Activated T-helper 9 cell treated with anti-CD3 and anti-CD28 coated beads, Interleukin-2, amount 50 U/mL, for 16 hours (primary cell): Measurements from ENCODE around the gene RNF183.
A peak's percentile ranks its signal among the peaks of the same experiment; 100 is the strongest.
"Not testable (repeated sequence)": the region's sequence is repeated elsewhere in the genome, so short reads cannot be mapped to it uniquely, and the experiment has no call there.

Experiments
- DNase-seq: peaks from one replicate; pipeline ENCODE4 v3.0.0-alpha.2; 2020; ENCODE audit warnings: low read depth

RNF183 gene

DNA sequence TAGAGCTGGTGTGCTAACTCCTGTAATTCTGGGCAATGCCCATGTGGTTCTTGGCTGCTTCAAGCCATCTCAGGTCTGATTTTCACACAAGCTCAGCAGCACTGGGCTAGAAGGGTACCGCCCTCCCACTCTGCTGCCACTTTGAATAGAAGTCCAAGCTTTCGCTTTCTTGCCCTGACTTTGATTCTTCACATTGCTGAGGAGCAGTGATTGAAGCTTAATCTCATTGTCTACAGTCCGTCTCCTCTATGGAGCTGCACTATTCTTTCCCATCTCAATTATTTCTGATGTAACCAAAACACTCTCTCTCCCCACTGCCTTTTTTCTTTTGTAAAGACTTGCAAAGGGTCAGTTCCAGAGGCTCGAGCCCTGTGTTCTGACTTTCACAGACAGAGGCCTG is 12.9 kb upstream of the RNF183 start:
- DNase-seq, result no peak

DNA sequence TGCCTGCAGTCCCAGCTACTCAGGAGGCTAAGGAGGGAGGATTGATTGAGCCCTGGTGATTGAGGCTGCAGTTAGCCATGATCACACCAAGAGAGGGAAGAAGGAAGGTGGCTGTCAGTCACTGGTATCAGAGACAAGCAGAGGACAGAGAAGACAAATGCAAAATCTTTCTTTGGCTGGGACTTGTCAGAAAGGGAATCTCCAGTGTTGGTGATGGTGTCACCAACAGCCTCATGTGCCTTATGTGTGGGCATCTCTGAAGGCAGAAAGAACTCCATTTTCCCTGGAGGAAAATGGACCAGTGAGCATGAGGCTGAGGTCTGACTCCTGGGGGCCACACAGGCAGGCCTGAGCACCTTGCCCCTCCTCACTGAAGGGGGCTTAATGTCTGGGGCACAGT is 12.1 kb upstream of the RNF183 start:
- DNase-seq, result no peak

DNA sequence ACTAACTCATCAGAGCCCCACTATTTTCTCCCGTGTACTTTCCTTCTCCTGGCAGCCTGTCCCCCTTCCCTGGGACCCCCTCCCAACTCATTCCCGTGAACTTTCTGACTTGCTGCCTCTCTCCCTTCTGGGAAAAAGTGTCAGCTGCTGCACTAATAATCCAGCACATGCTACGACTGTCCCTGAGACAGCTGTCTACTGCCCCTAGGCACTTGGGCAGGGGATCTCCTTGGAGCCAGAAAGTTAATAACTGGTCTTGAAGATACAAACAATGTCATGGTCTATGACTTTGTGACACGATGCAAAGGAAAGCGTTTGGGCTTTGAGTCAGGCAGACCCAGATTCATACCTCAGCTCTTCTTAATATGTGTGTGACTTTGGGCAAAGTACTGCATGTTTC is 10.1 kb upstream of the RNF183 start:
- DNase-seq, result no peak

DNA sequence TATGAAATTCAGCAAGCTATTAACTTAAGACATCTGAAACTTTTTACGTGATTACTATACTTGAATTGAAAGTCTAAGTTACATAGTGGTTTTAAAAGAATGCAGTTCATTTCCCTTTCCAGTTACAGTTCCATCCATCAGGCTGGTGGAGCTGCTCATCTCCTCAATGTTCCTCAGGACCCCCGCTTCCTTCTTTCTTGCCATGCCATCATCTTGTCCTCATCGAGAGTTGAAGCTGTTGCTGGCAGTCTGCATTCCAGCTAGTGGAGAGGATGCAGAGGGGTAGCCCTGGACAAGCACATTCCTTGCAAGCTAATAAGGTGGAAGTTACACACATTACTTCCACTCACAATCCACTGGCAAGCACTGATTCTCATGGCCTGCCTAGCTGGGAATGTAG is 8.8 kb upstream of the RNF183 start:
- DNase-seq, result no peak

DNA sequence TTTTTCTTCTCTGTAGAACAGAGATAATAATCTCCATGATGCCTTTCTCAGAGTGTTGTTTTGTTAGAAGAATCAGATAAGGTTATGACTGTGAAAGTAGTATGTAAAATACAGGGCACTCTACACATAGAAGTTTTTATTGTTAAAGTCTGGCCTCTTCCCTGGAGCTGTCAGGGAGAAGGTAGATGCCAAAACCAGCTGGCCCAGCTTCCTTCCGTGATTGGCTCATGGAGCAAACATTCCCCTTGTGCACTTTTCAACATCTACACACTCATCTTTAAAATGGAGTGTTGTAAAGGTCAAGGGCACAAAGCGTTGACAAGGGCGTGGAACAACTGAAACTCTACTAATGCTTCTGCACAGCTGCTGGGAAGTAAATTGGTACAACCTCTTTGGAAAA is 7.4 kb upstream of the RNF183 start:
- DNase-seq, result no peak

DNA sequence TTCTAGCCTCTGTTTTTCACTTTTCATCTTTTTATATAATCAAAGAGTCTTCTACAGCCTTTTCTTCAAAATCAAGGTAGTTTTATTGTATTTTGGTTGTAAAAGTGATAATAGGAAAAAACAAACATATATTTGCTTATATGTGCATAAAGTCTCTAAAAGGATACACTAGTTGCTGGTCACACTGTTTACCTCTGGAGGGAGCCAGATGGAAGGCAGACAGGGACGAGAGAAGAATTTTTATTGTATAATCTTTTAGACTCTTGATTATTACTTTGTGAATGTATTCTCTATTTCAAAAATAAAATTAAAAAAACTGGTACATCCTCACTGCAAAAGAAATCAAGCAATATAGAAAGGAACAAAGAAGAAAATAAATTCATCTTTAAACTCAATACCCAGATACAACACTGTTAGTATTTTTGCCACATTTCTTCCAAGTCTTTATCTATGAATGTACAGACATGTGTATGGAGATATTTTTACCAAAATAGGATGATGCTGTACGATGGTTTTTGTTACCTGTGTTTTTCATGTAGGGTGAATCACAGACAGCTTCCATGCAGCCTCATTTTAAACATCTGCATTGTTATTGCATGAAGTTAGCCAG is 6.1 kb upstream of the RNF183 start:
- no peak for DNase-seq

DNA sequence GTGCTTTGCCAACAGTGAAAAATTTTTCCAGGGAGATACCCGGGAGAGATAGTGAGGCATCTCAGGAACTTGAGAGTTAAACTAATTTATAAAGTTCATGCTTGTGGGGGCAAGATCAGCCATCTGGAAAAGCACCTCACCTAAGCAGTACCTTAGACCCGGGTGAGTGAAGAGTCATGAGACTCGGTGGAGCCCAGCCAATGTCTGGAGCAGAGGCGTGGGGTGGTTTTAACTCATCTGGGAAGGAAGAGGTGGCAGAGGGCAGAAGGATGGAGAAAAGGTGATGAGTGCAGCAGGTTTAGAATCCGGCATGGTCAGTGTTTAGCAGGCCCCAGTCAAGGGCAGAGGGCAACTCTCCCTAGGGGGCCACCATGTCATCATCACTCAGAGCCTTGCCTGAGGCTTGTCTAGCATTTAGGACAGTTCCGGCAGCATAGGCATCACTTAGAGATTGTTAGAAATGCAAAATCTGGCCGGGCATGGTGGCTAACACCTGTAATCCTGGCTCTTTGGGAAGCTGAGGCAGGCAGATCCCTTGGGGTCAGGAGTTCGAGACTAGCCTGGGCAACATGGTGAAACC is 4.3 kb upstream of the RNF183 start:
- DNase-seq, result no peak

DNA sequence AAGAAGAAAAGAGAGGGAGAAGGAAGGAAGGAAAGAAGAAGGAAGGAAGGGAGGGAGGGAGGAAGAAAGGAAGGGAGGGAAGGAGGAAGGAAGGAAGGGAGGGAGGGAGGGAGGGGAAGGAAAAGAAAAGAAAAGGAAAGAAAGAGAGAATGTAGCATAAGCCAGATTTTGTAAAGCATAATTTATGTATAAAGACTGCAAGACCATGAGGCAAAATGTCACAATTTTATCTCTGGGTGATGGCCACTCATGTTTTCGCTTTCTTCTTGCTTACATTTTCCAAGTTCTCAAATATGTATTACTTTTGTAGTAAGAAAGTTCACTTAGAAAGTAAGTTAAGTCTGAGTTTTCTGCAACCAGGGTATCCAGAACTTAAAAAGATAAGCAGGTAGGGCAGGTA is 3.4 kb upstream of the RNF183 start:
- no peak for DNase-seq

DNA sequence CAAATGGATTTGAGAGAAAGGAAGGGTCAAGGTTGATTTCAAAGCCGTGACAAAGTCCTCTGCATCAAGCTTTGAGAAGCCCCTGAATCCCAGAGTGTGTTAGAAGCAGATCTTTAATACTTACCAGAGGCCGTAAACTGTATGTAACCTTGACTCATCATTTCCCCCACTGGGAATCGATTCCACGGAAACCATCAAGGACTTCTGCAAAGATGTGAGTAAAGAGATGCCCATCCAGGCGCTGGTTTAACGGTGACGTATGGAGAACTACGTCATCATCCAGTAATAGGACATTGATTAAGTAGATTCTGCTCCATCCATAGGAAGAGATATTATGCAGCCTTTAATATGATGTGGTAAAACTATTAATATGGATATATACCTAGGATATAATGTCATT is 1.6 kb downstream of the RNF183 start:
- DNase-seq, result no peak

DNA sequence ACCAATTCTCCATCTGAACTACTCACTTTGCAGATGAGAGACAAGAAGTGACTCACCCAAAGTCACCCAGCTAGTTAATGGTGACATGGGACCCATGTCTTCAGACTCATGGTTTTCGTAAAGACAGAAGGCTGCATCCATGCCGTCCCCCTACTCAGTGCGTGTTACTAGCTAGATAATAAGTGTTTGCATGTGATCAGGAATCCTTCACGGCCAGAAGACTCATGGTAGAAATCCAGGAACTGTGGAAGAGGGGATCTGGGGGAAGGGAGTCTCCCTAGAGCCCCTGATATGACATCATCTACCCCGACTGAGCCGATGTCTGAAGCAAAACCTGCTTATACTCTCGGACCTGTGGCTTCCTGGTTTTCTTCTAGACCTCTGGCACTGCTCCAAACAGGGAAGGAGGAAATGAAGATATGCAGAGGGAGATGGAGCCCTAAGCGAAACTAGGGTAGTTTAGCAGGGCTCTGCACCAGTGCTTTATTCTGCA is 3.3 kb downstream of the RNF183 start:
- DNase-seq, result no peak

DNA sequence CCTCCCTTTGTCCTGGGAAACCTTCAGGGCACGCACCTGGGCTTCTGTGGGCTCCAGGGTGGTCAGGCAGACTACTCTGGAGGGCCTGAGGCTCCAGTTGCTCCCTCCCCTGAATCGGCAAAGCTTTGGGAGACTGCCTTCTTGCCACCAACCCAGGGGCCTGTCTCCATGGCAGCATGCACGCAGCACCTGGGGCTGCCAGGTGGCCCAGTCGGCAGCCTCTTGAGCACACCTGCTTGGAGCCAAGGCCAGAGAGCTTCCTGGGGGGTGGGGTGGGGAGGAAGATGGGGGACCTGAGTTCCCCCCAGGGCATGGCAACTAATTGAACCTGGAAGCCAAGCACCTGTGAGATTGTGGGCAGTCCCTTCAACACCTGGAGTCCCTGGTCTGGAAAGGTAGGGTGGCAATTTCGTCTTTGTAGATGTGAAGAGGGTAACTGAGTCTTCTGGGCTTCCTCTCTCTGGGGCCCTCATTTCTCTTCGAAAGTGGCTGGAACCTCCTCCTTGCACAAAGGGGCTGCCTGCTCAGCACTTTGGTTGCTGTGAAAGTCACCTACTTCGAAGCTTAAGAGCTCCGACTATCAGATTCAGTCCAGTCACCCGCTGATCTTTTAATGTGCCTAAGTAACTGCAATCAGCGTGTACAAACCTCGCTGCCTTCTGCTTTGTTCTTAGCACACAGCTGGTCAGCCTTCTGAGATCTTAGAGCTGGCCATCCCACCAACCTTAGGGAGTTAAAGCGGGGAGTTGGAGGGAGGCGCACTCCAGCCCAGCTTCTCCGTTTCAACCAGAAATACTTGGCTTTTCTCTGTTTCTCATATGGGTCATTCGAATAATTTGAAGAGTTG is 4.0 kb downstream of the RNF183 start:
- DNase-seq, result no peak

DNA sequence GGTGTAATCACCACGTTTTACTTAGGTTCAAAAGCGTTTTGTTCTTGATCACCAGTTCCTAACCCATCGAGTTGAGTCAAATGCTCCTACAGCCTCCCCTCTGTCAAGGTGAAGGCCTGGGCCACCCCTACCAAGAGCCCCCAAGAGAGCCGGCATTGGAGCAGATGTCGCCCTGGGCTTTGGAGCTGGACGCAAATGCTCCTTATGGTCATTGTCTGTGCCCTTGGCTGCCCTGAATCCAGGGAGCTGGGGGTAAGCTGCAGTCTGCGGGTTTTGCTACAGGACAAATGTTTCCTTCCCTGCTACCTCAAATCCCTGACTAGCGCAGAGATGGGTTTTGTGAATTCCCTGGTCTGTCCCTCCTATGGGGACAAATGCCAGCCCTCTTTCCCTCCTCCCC is 4.9 kb downstream of the RNF183 start:
- DNase-seq, result no peak

DNA sequence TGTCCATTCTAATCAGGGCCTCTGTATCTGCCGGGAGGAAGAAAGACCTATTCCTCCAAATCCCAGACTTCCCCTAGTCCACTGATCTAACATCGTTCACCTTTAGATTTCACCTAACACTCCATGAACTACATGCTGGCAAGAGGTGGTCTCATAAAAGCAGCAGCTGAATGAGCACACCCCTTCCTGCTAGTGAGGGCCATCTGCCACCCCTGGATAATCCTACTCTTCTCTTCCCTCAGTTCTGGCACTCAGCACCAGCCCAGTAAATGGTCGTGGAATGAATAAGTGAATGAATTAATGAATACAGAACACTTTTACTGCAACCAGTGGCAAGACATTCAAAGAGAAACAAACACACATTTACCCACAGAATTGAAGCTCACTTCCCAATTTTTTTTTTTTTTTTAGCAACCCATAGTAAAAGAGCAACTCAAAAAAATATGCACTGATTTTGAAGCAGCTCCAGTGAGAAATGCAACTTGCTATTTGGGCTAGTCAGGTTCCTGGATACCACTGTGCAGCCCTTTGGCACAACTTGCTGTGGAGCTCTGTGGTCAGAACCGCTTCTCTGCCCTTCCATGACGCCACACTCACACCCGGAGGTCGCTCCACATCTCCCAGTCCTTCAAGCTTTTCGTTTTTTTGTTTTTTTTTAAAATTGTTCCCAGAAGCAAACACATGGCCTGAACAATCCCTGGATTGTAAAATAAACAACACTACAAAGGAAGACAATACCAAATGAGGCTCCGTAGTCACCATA is 6.2 kb downstream of the RNF183 start:
- DNase-seq, result no peak

DNA sequence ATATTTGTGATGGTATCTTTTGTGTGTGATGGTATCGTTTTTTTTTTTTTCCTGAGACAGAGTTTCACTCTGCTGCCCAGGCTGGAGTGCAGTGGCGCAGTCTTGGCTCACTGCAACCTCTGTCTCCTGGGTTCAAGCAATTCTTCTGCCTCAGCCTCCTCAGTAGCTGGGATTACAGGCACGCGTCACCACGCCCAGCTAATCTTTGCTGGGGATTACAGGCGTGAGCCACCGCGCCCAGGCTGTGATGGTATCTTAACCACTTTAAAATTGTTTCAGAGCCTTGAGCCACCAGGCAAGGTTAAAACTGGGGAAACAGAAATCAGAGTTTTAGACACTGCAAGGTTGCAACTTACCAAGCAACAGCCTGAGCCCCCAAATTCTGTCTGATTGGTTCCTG is 6.9 kb downstream of the RNF183 start:
- DNase-seq, result not testable (repeated sequence)

DNA sequence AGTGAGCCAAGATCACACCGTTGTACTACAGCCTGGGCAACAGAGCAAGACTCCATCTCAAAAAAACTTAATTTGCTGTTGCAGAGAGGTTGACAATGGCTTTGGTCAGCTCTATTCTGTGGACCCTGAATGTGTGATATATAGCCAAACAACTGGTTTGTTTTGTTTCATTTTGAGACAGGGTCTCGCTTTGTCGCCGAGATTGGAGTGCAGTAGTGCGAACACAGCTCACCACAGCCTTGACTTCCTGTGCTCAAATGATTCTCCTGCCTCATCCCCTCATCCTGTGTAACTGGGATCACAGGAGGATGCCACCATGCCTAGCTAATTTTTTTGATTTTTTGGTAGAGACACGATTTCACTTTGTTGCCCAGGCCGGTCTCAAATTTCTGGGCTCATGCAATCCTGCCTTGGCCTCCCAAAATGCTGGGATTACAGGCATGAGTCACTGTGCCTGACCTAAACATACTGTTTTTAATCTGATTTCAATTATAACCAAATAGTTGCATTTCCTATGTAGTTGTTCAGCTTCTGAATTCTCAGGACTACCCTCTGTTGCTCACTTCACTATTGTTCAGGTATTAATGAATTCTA is 9.8 kb downstream of the RNF183 start:
- DNase-seq, result no peak

DNA sequence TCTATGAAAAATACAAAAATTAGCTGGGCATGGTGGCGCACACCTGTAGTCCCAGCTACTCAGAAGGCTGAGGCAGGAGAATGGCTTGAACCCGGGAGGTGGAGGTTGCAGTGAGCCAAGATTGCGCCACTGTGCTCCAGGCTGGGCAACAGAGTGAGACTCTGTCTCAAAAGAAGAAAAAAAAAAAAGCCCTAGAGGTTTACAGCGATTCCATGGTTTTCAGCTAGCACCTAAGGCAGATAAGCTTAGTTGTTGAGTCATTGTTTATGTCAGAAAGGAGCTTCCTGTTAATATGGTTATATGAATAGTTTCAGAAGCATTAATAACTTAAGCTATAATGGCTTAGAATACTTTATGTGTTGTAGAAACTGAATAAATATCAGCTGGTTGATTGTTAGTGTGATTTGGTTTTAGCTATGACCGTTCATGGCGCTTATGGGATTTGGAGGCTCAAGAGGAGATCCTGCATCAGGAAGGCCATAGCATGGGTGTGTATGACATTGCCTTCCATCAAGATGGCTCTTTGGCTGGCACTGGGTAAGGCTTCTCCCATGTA is 13.0 kb downstream of the RNF183 start:
- no peak for DNase-seq

DNA sequence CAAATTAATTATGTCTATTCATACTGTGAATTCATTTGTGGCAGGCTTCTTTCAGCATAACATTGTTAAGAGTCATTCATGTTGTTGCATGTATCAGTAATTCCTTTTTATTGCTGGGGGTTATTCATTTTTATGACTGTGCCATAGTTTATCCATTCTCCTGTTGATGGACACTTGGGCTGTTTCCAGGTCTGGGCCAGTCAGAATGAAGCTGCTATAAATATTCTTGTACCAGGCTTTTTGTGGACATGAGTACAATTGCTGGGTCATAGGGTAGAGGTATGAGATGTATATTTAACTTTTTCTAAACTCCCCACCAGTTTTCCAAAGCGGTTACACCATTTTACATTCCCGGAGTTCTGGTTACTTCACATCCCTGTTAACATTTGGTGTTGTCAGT is 14.1 kb downstream of the RNF183 start:
- DNase-seq, result no peak

DNA sequence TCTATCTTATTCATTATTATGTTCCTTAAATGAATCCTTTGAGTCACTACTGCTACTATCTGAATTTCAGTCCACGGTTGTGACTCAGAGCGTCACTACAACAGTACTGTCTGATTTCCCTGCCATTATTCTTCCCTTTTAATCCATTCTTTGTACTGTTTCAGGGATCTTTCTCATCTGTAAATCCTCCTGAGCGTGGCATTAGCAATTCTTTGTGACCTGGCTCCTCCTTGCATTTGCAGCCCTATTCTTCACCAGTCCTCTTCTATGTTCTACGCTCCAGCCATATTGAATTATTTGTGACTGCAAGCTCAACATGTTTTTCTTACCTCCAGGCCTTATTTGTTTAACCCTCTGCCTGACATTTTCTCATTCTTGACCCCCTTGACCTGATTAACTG is 21.8 kb downstream of the RNF183 start:
- DNase-seq, result no peak

DNA sequence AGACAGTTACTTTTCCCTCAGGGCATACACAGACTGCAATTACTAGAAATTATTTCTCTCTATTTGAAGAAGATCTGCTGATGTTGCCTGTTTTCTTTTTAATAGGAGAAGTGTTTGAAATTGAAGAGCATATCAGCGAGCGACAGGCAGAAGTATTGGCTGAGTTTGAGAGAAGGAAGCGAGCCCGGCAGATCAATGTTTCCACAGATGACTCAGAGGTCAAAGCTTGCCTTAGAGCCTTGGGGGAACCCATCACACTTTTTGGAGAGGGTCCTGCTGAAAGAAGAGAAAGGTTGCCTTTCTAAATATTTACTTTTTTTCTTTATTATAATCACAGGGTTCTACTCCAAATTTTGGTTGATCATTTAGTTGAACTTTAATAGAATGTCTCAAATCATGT is 24.3 kb downstream of the RNF183 start:
- DNase-seq, result no peak

DNA sequence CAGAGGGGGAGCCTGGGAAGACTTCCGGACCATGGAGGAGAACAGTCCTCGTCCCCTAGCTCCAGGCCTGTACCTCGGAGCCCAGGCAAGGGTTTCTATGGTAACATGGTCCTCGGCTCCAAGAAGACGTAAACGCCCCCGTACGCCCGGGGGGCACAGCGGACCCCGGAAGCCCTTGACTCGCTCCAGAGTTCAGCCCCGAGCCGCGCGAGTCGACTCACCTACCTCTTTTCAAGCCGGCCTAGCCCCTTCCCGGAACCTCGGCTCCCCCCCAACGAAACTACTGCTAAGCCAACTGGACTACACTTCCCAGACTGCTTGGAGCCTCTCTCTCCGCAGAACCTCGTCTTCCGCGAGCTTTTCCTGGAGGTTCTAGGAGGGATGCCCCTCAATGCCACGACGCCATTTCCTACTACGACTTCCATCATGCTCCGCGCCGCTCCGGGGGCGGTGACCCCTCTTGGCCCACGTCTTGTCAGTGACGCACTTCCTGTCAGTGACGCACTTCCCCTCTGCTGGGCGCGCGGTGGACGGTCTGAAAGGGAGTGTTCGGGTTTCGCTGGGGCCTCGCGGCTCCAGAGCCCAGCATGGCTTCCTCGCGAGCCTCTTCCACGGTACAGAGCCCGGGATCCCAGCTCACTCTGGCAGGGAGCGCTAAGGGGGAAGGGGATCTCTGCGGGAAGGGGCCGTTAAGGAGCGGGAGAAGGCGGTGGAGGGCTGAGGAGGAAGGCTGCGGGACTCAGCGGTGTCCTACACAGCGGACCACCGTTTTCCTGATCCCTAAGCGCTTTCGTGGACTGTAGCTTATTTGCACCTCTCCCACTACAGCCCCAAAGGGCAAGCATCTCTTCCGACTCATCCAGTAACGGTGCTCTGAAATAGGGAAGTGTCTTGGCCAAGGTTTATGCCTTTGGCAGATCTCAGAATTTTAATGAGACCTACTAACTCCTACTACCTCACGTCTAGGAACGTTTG is 27.7 kb downstream of the RNF183 start, which contains the start of the genes CDC26 and PRPF4:
Gene CDC26 (minus strand): TSS at position 416 of the 975 bp plus-strand sequence. CDS start 3,065 bp downstream, outside the sequence.
Gene PRPF4 (plus strand): TSS at position 502 of the 975 bp plus-strand sequence. CDS start 86 bp downstream, at position 588.
- peak; percentile 92 for DNase-seq
